GF-D8 (cell line): ENCODE data around the gene SLC4A9.
A peak's percentile ranks its signal among the peaks of the same experiment; 100 is the strongest.
"Not testable (repeated sequence)": the region's sequence is repeated elsewhere in the genome, so short reads cannot be mapped to it uniquely, and the experiment has no call there.

Source experiments
- DNase-seq: peaks from one replicate; lab custom pipeline; 2025; lab: John Stamatoyannopoulos, UW

Gene SLC4A9

GRCh38 chr5:140339636-140340035, 20.4 kb upstream of the SLC4A9 start:
- DNase-seq = no peak

- DNase-seq = no peak
Observed at GRCh38 chr5:140340605-140341121, 19.3 kb upstream of the SLC4A9 start.

GRCh38 chr5:140341591-140341990, 18.4 kb upstream of the SLC4A9 start:
- DNase-seq = no peak

- peak; percentile 79 for DNase-seq
Observed at GRCh38 chr5:140342287-140342686, 17.7 kb upstream of the SLC4A9 start.

- peak; percentile 15 for DNase-seq
Observed at GRCh38 chr5:140342896-140343295, 17.1 kb upstream of the SLC4A9 start.

GRCh38 chr5:140343849-140344248, 16.1 kb upstream of the SLC4A9 start:
- DNase-seq = not testable (repeated sequence)

- DNase-seq = no peak
Observed at GRCh38 chr5:140344683-140345423, 15.1 kb upstream of the SLC4A9 start.

GRCh38 chr5:140345919-140346347, 14.1 kb upstream of the SLC4A9 start:
- no peak for DNase-seq

- DNase-seq = no peak
Observed at GRCh38 chr5:140346348-140347221, 13.4 kb upstream of the SLC4A9 start, which contains the start of gene HBEGF. Gene HBEGF (minus strand): TSS chr5:140346603. CDS start chr5:140346328, 275 bp downstream.

- DNase-seq = no peak
Observed at GRCh38 chr5:140347360-140347759, 12.6 kb upstream of the SLC4A9 start.

- no peak for DNase-seq
Observed at GRCh38 chr5:140348104-140348503, 11.9 kb upstream of the SLC4A9 start.

- DNase-seq = no peak
Observed at GRCh38 chr5:140349244-140349643, 10.8 kb upstream of the SLC4A9 start.

- DNase-seq = no peak
Observed at GRCh38 chr5:140351609-140352334, 8.2 kb upstream of the SLC4A9 start.

GRCh38 chr5:140355546-140355945, 4.4 kb upstream of the SLC4A9 start:
- peak; percentile 38 for DNase-seq

- no peak for DNase-seq
Observed at GRCh38 chr5:140356853-140357725, 2.9 kb upstream of the SLC4A9 start.

GRCh38 chr5:140357726-140358093, 2.3 kb upstream of the SLC4A9 start:
- no peak for DNase-seq

GRCh38 chr5:140358738-140359310, 1.2 kb upstream of the SLC4A9 start:
- DNase-seq = no peak

- no peak for DNase-seq
Observed at GRCh38 chr5:140360681-140361479, 886 bp downstream of the SLC4A9 start.

GRCh38 chr5:140361901-140362300, 1.9 kb downstream of the SLC4A9 start:
- no peak for DNase-seq

- no peak for DNase-seq
Observed at GRCh38 chr5:140362311-140362710, 2.3 kb downstream of the SLC4A9 start.
